PFSK-1 (cell line): Measurements from ENCODE around the gene OXCT2.
A peak's percentile ranks its signal among the peaks of the same experiment; 100 is the strongest.

Experiments used
- POLR2AphosphoS5 ChIP-seq: IDR thresholded peaks from 2 replicates; pipeline ENCODE4 v1.6.1; 2012; ENCODE audit warnings: low read depth, mild to moderate bottlenecking, control low read depth, low read length, moderate library complexity
- REST ChIP-seq, 2 experiments: IDR thresholded peaks; 2 replicates each; pipeline versions ENCODE4 v1.6.1 to v1.8.0; 2011 to 2012; ENCODE audit warnings: low read depth in 2 of 2, low read length in 2 of 2, control low read depth in 1 of 2, inconsistent platforms in 1 of 2, mild to moderate bottlenecking in 1 of 2, moderate library complexity in 1 of 2; ENCODE audit not compliant: insufficient read depth in 1 of 2
- SIN3A ChIP-seq: IDR thresholded peaks from 2 replicates; pipeline ENCODE4 v1.6.1; 2012; ENCODE audit warnings: mild to moderate bottlenecking, low read length, moderate library complexity, borderline replicate concordance; ENCODE audit not compliant: insufficient read depth
- TAF1 ChIP-seq: IDR thresholded peaks from 2 replicates; pipeline ENCODE4 v1.6.1; 2012; ENCODE audit warnings: low read length, control low read depth, borderline replicate concordance; ENCODE audit not compliant: insufficient read depth

GRCh38 chr1:39738622-39739366 is 32.4 kb downstream of the OXCT2 start, which contains the start of gene PPIE:
- TF ChIP-seq POLR2AphosphoS5 (peak; percentile 88), REST (IDR thresholded peaks at IDR 0.05; ENCODE audit: insufficient read depth in 1 of 2, low read depth in 2 of 2, low read length in 2 of 2) (no peak), TAF1 (no peak), SIN3A (no peak)
